ENCODE data around the gene SMPD4. TPM values are rescaled to one million over a fixed set of nuclear protein-coding genes. Genes with fewer than 3 reads are reported as not detected.
"Not testable (repeated sequence)": the region's sequence is repeated elsewhere in the genome, so short reads cannot be mapped to it uniquely, and the experiment has no call there.

Gene SMPD4
- total and polyA plus RNA-seq, 2 donors (not counting 1 experiment from before 2014, with no cell fraction given): 11.2 to 22.3 TPM

DNA sequence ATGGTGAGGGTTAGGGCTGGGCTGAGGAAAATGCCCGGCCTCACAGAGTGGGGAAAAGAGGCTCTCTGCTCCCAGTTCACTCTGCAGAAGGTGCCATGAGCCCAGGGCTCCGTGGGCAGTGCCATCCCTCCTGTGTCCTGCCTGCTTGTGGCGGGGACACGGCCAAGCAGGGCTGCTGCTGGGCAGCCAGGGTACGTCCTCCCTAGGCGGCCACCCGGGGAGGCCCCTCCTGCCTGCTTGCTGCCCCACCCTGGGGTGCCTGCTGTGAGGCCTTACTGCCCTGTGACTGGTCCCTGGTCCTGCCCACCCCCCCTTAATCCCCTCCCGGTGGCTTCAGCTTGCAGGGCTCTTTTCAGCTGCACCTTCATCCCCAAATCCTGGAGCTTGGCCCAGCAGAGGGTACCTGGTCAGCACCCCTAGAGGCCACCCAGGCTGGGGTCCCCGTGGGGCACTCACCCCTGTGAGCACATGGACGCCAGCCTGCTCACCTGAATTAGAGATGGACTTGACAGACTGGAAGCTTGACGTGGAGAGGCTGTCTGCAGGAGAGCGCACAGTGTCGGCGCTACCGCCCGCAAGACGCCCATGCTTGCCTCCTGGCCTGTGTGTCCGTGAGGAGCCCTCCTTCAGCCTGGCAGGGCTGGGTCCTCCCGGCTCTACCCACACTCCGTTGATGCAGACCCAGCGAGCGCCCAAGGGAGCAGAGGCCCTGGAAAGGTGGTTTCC lies 39.6 kb downstream of the SMPD4 start:
- H3K27me3 ChIP-seq (ENCODE audit: control insufficient read depth, insufficient read depth, low read length); H3K4me1 ChIP-seq (ENCODE audit: control insufficient read depth, extremely low read depth, insufficient read depth, low read length); H3K36me3 ChIP-seq (ENCODE audit: control insufficient read depth, insufficient read depth, low read length); H3K79me2 ChIP-seq (ENCODE audit: control insufficient read depth, insufficient read depth, low read length); H3K4me2 ChIP-seq (ENCODE audit: extremely low read depth, insufficient read depth, low read length); H4K20me1 ChIP-seq (ENCODE audit: control insufficient read depth, extremely low read depth, insufficient read depth, low read length); H2AFZ ChIP-seq (ENCODE audit: low read length); H3K4me3 ChIP-seq (replicated peaks in 1 of 4; ENCODE audit: control extremely low read depth in 1 of 4, insufficient read depth in 1 of 4, low read depth in 3 of 4, low read length in 4 of 4); H3K9ac ChIP-seq (ENCODE audit: insufficient read depth, low read length); H3K27ac ChIP-seq (ENCODE audit: insufficient read depth, low read length); H3K9me3 ChIP-seq (ENCODE audit: control insufficient read depth, insufficient read depth, low read depth, low read length); DNase-seq (ENCODE audit: low read depth in 2 of 2): not testable (repeated sequence)

DNA sequence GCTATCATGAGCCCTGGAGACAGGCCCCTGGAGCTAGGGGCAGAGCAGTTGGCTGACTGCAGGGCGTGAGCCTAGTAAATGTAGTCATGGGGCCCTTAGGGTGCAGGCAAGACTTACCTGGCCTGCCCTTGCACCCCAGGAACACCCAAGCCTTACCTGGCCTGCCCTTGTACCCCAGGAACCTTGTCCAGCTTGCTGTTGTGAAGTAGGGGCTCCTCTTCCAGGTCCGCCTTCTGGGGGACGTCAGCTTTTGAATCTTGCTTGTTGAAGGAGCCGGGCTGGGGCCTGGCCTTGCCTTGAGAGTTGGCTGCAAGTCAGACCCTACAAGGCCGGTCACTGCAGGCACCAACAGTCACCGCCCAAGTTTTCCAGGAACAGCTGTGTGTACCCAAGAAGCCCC lies 40.4 kb downstream of the SMPD4 start:
- H3K36me3 ChIP-seq (ENCODE audit: control insufficient read depth, insufficient read depth, low read length); DNase-seq (ENCODE audit: low read depth in 2 of 2); H3K4me3 ChIP-seq (replicated peaks in 1 of 4; ENCODE audit: control extremely low read depth in 1 of 4, insufficient read depth in 1 of 4, low read depth in 3 of 4, low read length in 4 of 4); H3K27me3 ChIP-seq (ENCODE audit: control insufficient read depth, insufficient read depth, low read length); H2AFZ ChIP-seq (ENCODE audit: low read length); H3K4me1 ChIP-seq (ENCODE audit: control insufficient read depth, extremely low read depth, insufficient read depth, low read length); H3K9me3 ChIP-seq (ENCODE audit: control insufficient read depth, insufficient read depth, low read depth, low read length); H3K27ac ChIP-seq (ENCODE audit: insufficient read depth, low read length); H4K20me1 ChIP-seq (ENCODE audit: control insufficient read depth, extremely low read depth, insufficient read depth, low read length); H3K9ac ChIP-seq (ENCODE audit: insufficient read depth, low read length); H3K79me2 ChIP-seq (ENCODE audit: control insufficient read depth, insufficient read depth, low read length); H3K4me2 ChIP-seq (ENCODE audit: extremely low read depth, insufficient read depth, low read length): not testable (repeated sequence)

DNA sequence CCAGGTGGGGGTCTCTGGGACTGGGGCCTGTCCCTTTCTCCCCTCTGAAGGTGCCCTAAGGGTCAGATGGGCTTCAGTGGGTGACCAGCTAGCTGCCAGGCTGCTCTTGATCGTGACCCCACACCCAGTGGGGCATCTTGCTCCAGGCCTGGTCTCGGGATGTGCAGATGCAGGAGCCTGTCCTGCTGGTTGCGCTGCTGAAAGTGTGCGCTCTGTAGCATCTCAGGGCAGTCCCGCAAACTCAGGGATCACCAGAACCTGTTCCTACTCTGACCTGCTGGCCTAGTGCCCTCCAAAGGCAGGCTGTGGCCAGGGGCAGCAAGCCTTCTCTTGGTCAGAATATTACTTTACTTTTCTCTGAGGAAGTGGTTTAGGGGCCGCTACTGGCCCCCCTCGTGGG lies 40.9 kb downstream of the SMPD4 start:
- not testable (repeated sequence) for H3K4me2 ChIP-seq (ENCODE audit: extremely low read depth, insufficient read depth, low read length); H3K4me1 ChIP-seq (ENCODE audit: control insufficient read depth, extremely low read depth, insufficient read depth, low read length); DNase-seq (ENCODE audit: low read depth in 2 of 2); H3K27me3 ChIP-seq (ENCODE audit: control insufficient read depth, insufficient read depth, low read length); H2AFZ ChIP-seq (ENCODE audit: low read length); H3K4me3 ChIP-seq (replicated peaks in 1 of 4; ENCODE audit: control extremely low read depth in 1 of 4, insufficient read depth in 1 of 4, low read depth in 3 of 4, low read length in 4 of 4); H3K27ac ChIP-seq (ENCODE audit: insufficient read depth, low read length); H3K9me3 ChIP-seq (ENCODE audit: control insufficient read depth, insufficient read depth, low read depth, low read length); H3K79me2 ChIP-seq (ENCODE audit: control insufficient read depth, insufficient read depth, low read length); H4K20me1 ChIP-seq (ENCODE audit: control insufficient read depth, extremely low read depth, insufficient read depth, low read length); H3K9ac ChIP-seq (ENCODE audit: insufficient read depth, low read length); H3K36me3 ChIP-seq (ENCODE audit: control insufficient read depth, insufficient read depth, low read length)

DNA sequence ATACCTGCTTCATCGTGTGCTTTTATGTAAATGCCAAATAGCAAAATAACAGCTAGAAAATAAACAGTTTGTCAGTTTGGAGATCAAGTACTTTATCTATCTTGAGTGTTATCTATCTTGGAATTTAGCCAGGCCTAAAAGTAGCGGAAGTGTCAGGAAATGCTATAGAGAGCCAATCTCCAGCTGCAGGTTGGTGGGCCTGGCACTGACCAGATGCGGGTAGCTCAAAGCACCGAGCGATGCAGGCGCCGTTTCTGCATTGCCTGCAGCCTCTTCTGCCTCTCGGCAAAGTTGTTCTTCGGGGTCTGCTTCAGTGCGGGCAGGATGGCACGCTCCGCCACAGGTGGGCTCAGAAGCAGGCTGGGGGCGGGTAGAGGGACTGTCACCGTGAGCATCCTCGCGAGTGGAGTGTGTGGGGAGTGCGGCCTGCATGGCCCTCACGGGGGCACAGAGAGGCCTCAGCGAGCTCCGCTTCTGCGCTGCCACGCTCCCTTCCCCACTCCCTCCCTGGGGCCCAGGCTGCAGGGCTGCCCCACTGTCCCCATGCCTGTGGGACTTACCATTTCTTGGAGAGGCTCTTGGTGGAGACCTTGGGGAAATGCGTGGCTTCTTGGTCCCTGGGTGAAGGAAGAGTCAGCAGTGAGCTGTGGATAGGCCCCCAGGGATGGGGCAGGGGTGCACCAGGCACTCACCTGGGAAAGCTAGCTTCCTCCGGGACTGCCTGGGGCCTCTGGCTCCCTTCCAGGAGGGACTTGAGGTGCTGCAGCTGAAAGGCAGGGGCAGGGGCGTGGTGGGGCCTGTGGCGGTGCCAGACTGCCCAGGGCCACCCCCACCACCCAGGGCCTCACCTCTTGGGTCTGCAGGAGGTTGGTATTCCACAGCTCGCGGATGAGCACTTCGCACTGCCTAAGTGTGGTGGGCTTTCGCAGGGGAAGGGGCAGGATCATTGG lies 41.8 kb downstream of the SMPD4 start:
- not testable (repeated sequence) for H3K79me2 ChIP-seq (ENCODE audit: control insufficient read depth, insufficient read depth, low read length); H3K4me2 ChIP-seq (ENCODE audit: extremely low read depth, insufficient read depth, low read length); H3K27me3 ChIP-seq (ENCODE audit: control insufficient read depth, insufficient read depth, low read length); H3K4me3 ChIP-seq (replicated peaks in 1 of 4; ENCODE audit: control extremely low read depth in 1 of 4, insufficient read depth in 1 of 4, low read depth in 3 of 4, low read length in 4 of 4); H2AFZ ChIP-seq (ENCODE audit: low read length); H3K9ac ChIP-seq (ENCODE audit: insufficient read depth, low read length); H3K27ac ChIP-seq (ENCODE audit: insufficient read depth, low read length); H3K36me3 ChIP-seq (ENCODE audit: control insufficient read depth, insufficient read depth, low read length); H3K9me3 ChIP-seq (ENCODE audit: control insufficient read depth, insufficient read depth, low read depth, low read length); DNase-seq (ENCODE audit: low read depth in 2 of 2); H3K4me1 ChIP-seq (ENCODE audit: control insufficient read depth, extremely low read depth, insufficient read depth, low read length); H4K20me1 ChIP-seq (ENCODE audit: control insufficient read depth, extremely low read depth, insufficient read depth, low read length)

DNA sequence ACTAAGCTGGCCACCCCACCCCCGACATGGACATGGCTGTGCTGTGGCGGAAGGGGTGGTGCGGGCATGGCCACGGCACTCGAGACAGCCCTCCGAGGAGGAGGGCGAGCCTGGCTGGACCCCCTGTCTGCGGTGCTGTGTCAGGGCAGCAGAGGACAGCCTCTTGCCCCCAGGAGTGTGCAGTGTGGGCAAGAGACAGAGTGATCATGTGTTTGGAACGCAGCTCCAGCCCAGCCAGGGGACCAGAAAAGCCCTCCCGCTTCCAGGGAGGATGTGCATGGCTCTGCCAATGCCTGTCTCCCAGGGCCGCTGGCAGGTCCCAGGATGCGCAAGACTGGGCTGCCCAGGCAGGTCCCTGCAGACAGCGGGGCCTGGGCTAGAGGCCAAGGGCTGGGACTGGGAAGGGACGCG lies 42.6 kb downstream of the SMPD4 start:
- not testable (repeated sequence) for H3K9me3 ChIP-seq (ENCODE audit: control insufficient read depth, insufficient read depth, low read depth, low read length); DNase-seq (ENCODE audit: low read depth in 2 of 2); H3K4me2 ChIP-seq (ENCODE audit: extremely low read depth, insufficient read depth, low read length); H3K4me3 ChIP-seq (replicated peaks in 1 of 4; ENCODE audit: control extremely low read depth in 1 of 4, insufficient read depth in 1 of 4, low read depth in 3 of 4, low read length in 4 of 4); H2AFZ ChIP-seq (ENCODE audit: low read length); H3K4me1 ChIP-seq (ENCODE audit: control insufficient read depth, extremely low read depth, insufficient read depth, low read length); H3K79me2 ChIP-seq (ENCODE audit: control insufficient read depth, insufficient read depth, low read length); H4K20me1 ChIP-seq (ENCODE audit: control insufficient read depth, extremely low read depth, insufficient read depth, low read length); H3K9ac ChIP-seq (ENCODE audit: insufficient read depth, low read length); H3K36me3 ChIP-seq (ENCODE audit: control insufficient read depth, insufficient read depth, low read length); H3K27ac ChIP-seq (ENCODE audit: insufficient read depth, low read length); H3K27me3 ChIP-seq (ENCODE audit: control insufficient read depth, insufficient read depth, low read length)

DNA sequence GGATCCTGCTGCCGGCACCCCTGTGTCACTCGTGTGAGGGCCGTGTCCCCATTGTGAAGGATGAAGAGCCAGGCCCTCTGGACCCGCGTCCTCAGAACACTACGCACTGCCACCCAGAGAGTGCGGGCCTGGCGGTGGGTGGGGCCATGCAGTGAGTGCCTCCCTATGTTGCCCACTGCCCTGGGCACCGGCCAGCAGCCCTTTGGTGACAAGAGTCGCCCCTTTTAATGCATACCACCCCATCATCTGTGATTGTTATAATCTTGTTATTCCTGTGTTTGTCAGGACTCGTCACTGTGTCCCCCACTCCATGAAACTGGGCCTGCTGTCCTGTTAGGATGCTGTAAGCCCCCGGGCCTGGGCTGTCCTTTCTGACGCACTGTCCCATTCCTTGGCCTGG lies 43.1 kb downstream of the SMPD4 start:
- H3K4me2 ChIP-seq (ENCODE audit: extremely low read depth, insufficient read depth, low read length); H3K4me1 ChIP-seq (ENCODE audit: control insufficient read depth, extremely low read depth, insufficient read depth, low read length); H3K27ac ChIP-seq (ENCODE audit: insufficient read depth, low read length); H3K4me3 ChIP-seq (replicated peaks in 1 of 4; ENCODE audit: control extremely low read depth in 1 of 4, insufficient read depth in 1 of 4, low read depth in 3 of 4, low read length in 4 of 4); H3K36me3 ChIP-seq (ENCODE audit: control insufficient read depth, insufficient read depth, low read length); H3K79me2 ChIP-seq (ENCODE audit: control insufficient read depth, insufficient read depth, low read length); H4K20me1 ChIP-seq (ENCODE audit: control insufficient read depth, extremely low read depth, insufficient read depth, low read length); H3K9me3 ChIP-seq (ENCODE audit: control insufficient read depth, insufficient read depth, low read depth, low read length); H3K27me3 ChIP-seq (ENCODE audit: control insufficient read depth, insufficient read depth, low read length); H2AFZ ChIP-seq (ENCODE audit: low read length); H3K9ac ChIP-seq (ENCODE audit: insufficient read depth, low read length); DNase-seq (ENCODE audit: low read depth in 2 of 2): not testable (repeated sequence)
